HG02571 (cell line): Measurements from ENCODE around the gene BLMH.
"Not testable (repeated sequence)": the region's sequence is repeated elsewhere in the genome, so short reads cannot be mapped to it uniquely, and the experiment has no call there.

Experiments
- ATAC-seq: cut with Tn5 transposase; IDR thresholded peaks from one replicate; pipeline ENCODE4 v1.9.1; 2021; ENCODE audit warnings: mild to moderate bottlenecking, moderate library complexity; ENCODE audit not compliant: unreplicated experiment

The BLMH gene

DNA sequence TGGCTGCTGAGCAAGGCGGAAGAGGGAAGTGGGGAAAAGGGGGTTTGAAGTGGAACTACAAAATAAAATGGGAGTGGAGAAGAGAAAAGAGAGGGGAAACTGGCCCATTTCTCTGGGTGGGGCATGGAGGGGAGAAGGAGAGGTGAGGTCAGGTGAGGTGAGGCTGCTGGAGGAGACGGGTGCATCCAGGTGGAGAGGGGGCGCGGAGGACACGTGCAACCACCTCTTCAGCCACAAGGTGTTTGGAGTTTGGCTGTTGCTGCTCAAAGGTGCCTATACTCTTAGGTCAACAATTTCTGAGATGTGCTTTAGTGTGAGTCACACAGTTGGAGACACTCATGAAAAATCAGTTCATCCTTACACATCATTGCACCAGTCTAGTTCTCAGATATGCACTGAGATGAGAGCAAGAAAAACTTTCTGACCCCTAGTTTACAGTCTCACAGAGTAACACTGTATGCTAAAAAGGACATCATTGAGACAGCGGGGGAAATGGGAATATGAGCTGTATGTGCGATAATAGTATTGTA lies 61.1 kb downstream of the BLMH start:
- no peak for ATAC-seq

GRCh38 chr17:30230009-30230408 lies 61.7 kb downstream of the BLMH start:
- ATAC-seq, result not testable (repeated sequence)

GRCh38 chr17:30229012-30229411 lies 62.7 kb downstream of the BLMH start:
- no peak for ATAC-seq

DNA sequence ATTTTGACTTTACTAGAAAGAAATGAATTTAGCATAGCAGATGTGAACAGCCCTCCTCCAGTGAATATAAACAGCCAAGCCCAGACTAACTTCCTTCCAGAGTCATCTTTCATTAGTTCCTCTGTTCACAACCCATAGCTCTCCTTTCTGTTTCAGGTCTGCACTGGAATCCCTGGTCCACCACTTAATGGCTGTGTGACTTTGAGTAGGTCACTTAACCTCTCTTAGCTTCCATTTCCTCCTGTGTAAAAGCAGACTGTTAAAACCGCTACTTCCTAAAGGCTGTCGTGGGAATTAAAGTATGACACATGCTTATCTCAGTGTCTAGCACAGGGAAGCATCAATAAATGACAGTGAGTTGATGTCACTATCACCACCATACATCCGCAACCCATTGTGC lies 63.7 kb downstream of the BLMH start:
- no peak for ATAC-seq

GRCh38 chr17:30226878-30227277 lies 64.9 kb downstream of the BLMH start:
- no peak for ATAC-seq

DNA sequence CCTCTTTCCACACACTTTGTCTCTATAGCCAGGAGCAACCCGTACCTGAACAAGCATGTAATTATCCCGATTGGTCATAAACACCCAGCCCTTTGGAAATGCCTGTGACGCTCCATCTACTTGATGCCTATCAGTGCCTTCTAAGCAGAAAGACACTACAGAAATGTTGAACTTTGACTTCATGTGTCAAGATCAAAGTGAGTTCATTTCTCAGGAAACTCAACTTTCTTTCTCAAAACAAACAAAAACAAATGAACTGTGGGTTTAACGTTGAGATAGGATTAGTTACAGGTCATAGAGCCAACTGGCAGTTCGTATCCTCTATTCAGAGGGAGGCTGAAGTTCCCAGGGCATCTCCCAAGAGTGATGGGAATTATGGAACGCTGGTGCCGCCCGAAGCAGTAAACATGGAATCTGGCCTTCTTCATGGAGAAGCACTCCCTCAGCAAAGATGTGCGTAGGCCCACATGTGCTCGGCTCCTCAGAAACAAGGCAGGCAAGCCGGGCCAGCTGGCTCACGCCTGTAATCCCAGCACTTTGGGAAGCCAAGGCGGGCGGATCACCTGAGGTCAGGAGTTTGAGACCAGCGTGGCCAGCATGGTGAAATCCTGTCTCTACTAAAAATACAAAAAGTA lies 65.7 kb downstream of the BLMH start:
- ATAC-seq, result no peak

GRCh38 chr17:30225112-30225511 lies 66.6 kb downstream of the BLMH start:
- ATAC-seq, result no peak

DNA sequence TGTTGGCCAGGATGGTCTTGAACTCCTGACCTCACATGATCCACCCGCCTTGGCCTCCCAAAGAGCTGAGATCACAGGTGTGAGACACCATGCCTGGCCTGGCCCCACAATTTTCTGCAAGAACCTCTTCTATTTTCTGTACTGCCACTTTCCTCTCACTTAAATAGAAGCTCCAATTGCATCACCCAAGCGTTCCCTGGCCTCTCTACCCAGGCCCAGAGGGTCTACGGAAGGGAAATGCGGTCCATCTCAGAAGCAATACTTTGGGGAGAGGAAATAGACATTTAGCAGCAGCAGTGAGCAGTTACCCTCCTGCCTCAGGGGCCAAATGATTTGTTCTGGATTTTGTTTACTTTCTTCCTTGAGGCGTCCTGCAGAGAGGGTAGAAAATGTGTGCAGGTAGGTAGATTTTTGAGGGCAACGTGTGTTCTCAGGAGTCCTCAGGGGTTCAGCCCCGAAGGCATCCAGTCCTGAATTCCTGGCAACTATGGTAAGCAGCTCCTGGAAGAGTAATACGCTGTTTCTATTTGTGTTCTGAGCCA lies 67.3 kb downstream of the BLMH start:
- no peak for ATAC-seq

DNA sequence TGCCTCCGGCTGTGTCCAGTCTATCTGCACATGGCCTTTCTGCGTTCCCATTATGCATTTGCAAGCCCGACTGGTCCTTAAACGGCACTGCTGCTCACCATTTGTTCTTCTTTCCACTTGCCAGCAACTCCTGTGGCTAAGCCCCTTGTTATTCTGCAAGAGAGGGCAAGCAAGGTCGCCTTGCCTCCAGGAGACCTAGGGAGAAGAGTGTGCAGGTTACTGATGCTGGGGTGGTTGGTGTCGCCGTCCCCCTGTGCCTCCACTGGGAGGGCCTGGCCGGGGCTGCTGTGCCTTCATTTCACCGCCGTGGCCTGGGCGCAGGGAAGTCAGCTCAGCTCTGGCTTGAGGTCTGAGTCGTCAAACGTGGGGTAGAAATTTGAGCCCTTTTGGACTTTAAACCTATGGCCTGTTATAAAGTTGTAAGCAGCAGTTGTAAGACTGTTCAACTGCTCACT lies 69.0 kb downstream of the BLMH start:
- ATAC-seq, result no peak

- no peak for ATAC-seq
These were observed 69.5 kb downstream of the BLMH start for GRCh38 chr17:30222251-30222650.

DNA sequence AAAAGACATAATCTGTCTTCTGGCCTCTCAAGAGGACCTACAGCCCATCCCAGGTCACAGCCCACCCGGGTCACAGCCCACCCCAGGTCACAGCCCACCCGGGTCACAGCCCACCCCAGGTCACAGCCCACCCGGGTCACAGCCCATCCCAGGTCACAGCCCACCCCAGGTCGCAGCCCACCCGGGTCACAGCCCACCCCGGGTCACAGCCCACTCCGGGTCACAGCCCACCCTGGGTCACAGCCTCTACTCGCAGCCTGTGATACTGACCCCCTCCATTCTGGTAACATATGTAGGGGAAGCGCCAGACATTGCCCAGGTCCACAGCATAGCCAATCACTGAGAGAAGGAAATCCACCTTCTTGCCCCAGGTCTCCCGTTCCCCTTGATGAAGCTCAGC lies 70.4 kb downstream of the BLMH start:
- no peak for ATAC-seq

GRCh38 chr17:30220414-30220813 lies 71.3 kb downstream of the BLMH start:
- no peak for ATAC-seq

- no peak for ATAC-seq
These were observed 71.9 kb downstream of the BLMH start for GRCh38 chr17:30219833-30220232.

DNA sequence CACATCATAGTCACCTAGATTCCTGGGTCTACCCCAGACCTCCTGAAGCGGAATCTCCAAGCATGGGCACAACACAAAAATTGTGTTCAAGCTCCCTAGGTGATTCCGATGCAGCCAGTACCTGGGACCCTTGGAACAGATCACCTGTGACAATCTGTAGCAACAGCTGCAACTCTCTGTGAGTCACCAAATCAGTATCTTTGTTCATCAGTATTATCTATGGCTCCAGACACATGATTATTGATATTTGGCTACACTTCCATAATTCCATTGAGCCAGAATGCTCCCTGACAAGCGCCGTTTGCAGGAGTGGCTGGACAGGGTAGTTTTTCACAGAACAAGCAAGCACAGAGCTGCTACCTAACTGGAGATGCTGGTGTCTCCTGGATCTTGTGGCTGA lies 72.4 kb downstream of the BLMH start:
- no peak for ATAC-seq

- no peak for ATAC-seq
These were observed 72.9 kb downstream of the BLMH start for GRCh38 chr17:30218799-30219198.

DNA sequence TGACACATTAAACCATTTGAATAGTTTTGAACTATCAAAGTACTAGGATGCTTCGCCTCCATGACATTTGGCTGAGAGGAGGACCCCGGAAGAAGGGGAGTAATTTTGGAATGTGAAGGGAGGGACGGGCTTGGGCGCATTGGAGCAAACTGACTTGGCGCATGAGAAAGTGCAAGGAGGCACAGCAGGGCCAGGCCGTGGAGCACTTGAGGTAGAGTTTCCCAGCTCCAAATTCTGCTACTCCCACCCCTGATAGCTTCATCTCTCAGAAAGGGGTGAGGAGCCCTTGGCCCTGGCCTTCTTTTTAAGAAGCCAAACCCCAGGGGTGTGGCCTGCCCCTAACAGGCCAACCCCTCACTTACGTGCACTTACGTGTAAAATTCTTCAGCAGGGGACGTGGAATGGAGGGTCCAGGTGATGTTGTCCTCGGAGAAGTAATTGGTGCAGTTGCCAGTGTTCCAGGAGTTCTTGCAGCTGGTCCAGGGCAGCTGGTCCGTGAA lies 73.9 kb downstream of the BLMH start:
- no peak for ATAC-seq

- no peak for ATAC-seq
These were observed 74.7 kb downstream of the BLMH start for GRCh38 chr17:30217054-30217453.

GRCh38 chr17:30212750-30213149 lies 79.0 kb downstream of the BLMH start:
- ATAC-seq, result peak; percentile 76

- ATAC-seq, result no peak
These were observed 80.4 kb downstream of the BLMH start for GRCh38 chr17:30211371-30211770.

DNA sequence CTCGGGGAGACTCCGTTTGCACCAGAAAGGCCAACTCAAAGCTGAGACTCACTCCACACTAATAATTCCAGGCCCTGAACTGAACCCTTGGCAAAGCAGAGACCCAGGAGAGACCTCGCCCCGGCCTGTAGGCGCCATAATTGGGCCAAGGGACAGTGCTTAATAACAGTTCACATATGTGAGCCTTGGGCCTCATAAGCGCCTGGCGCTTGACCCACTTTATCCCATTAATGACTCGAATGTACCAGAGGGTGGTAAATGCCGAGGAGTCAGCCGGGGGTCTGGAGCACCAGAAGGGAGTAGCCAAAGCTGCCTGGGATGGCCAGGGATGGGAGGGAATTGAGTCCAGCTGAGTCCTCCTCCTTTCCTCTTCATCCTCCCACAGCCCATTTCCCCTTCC lies 80.8 kb downstream of the BLMH start:
- ATAC-seq, result no peak

DNA sequence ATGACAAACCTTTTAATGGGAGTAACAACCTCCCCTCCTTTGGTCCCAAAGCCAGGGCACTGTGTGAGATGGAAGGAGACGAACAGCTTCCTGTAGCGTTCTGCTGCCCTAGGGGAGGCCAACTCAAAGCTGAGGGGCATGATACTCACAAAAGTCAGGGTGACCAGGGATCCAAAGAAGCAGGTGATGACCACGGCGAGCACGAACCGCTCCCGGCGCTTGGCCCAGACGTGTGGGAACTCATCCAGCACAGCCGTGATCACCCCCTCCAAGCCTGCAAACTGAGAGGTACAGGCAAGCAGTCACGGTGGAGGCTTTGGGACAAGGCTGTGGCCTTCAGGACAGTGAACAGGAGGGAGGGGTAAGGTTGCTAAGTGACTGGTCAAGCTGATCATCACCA lies 81.4 kb downstream of the BLMH start:
- ATAC-seq, result no peak

DNA sequence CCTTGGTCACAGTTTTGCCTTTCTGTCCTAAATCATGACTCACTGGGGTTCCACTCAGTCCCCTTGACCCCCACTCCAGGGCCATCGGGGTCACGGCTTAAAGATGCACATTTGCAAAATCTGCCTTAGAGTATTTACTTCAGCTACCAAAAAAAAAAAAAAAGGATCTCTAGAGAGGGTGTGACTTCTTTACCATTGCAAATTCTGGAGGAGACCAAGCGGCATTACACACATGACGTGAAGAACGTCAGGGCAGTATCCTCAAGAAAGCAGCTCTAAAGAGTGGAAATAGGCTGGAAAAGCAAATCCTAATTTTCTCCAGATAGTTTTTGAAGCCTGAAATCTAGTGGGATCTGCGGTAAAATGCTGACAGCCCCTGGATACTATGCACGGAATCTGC lies 81.8 kb downstream of the BLMH start:
- ATAC-seq, result no peak

GRCh38 chr17:30208214-30208613 lies 83.5 kb downstream of the BLMH start:
- ATAC-seq, result no peak
